GM18502 (cell line): ENCODE data around the gene RPE65.
A peak's percentile ranks its signal among the peaks of the same experiment; 100 is the strongest.
"Not testable (repeated sequence)": the region's sequence is repeated elsewhere in the genome, so short reads cannot be mapped to it uniquely, and the experiment has no call there.

Experiments used
- ATAC-seq: cut with Tn5 transposase; IDR thresholded peaks from one replicate; pipeline ENCODE4 v1.9.1; 2021; ENCODE audit warnings: mild to moderate bottlenecking; ENCODE audit not compliant: unreplicated experiment, poor library complexity

The RPE65 gene

DNA sequence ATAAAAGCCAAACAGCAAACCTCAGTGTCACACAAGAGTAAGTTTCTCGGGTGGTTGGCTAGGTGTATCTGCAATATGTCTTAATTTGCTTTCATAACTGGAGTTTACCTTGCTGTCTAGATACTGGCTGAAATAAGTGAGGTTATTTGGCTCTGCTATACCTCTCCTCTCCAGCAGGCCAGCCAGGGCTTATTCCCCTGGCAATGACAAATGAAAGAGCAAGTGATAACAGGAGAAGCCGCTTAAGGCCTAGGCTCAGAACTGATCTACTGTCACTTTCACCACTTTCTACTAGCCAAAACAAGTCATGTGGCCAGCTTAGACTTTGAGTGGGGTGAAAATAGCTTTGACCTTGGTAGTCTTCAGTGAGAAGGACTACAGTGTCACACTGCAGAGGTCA lies 4.8 kb upstream of the RPE65 start:
- peak; percentile 64 for ATAC-seq

DNA sequence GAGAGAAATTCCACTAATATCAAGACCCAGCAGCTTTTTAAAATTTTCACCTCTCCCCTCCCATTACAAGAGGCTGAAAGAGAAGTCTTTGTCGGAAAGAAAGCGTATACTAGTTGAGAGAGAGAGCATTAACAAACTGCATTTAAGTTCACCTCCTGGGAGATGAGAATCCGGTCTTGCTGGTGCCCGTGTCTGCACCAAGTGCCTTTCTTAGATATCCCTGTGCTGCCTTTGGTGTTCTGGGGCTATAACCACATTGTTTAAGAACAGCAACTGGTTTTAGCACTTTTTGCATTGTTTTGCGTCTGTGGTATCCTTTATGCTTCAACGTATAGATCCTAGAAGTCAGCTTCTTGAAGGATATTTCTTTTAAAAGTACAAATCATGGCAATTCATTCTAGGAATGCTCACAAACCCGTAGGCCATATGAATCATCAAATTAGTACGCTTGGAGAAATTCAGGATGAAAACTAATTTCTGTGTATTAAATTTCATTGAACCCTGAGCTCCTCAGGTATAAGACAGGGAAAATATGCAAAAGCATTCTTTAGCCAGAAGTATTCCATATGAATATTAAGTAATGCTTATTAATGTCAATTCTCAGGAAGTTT lies 3.4 kb upstream of the RPE65 start:
- no peak for ATAC-seq

DNA sequence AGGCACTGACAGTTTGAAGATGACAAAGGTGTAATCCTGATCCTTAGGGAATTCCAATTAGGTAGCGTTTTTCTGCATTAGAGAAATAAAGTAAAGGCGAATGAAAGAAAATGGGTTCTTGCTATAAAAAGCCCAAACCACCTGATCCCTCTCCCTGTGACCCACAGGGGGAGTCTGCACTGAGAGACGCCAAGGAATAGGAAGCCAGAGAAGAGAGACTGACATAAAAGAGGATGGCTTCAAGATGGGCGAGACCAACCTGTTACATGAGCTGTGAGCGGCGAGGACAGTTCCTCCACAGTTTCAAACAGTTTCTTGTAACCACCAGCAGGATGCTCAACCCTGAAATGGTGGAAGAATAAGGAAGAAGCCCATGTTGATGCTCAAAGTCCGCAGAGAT lies 1.4 kb downstream of the RPE65 start:
- ATAC-seq: no peak

DNA sequence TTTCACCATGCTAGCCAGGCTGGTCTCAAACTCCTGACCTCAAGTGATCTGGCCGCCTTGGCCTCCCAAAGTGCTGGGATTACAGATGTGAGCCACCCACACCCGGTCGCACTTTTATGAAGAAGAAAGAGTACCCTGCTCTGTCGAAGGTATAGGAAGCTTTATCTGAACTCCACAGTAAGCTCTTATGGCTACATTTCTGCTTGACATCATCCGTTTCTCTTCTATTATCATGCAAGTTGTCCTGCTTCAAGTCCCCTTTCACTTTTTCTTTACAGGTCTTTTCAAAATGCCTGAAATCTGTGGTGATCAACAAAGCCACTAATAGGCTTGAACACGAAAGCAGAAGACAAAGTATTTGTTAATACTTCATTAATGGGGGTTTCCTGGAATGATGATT lies 4.0 kb downstream of the RPE65 start:
- ATAC-seq: no peak

DNA sequence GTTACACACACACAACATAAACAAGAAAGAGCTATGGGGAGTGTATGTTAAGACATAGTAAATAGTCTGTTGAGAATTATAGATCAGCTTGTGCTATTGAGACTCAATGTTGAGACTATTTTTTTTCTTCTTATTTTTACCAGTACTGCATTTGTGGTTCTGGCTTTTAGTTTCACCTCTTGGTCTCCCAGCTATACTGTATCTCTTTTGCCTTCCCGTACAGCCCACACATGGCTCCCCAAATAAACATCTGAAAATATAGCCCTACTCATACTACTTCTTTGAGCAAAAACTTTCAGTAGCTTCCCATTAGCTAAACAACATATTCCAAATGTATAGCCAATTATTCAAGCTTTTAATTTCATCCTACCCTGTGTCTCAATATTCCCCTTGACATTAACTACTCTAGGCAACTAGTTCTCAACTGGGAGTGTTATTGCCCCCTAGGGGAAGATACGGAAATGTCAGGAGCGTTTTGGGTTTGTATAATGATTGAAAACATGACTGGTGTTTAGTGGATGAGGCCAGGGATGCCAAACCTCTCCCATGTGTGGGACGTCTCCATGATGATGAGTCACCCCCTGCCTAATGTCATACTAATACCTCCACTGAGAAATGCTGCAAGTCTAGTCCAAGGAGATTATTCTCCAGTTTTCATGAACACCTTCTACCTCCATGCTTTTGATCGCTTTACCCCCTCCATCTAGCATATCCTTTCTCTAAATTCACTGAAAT lies 6.8 kb downstream of the RPE65 start:
- peak; percentile 81 for ATAC-seq

DNA sequence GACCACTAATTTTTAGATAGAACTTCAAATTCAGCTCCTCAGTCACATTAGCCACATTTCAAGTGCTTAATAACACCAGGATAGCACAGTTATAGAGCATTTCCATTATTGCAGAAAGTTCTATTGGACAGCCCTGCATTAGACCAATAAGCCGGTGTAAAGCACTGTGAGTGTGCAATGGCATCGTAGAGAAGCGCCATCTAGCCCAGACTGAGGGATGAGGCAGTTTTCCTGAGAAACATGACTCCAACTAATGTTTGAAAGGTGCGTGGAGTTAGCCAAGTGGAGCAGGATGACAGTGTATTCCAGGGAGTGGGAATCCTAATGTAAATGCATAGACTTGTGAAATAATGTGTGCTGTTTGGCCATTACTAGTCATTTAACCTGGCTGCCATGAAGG lies 7.7 kb downstream of the RPE65 start:
- ATAC-seq: no peak

DNA sequence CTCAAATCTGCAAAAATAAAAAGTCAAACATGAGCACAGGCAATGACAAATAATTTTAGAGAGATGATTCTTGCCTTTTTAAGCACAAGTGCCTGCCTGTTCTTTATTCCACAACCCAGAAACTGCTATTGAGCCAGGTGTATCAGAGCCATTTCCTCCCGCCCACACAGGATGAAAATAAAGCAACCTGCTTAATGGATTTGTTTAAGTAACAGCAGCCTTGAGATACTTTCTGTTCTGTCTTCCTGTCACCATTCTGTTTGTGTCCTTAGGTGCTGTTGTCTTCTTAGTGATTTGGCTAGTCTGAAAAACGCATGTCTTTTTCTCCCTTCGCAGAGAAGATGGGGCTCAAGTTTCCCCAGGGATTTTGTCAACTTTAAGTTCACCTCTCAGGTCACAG lies 11.4 kb downstream of the RPE65 start:
- ATAC-seq: no peak

DNA sequence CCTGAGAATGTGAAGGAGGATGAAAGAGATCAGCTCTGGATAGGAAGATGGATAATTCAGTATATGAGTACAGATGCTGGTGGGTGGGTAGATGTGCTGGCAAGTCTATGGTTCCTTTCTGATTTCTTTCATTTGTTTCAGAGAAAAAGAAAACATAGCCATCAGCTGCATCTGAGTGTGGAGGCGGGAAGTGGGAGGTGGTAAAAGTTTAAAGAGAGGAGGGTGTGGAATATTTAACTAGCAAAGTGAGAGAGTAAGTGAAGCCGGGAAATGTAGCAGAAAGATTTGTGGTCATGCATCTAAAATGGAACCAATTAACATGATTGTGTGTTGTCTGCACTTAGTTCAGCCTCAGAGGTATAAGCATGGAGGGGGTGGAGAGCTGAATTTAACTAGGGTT lies 16.4 kb downstream of the RPE65 start:
- ATAC-seq: no peak

DNA sequence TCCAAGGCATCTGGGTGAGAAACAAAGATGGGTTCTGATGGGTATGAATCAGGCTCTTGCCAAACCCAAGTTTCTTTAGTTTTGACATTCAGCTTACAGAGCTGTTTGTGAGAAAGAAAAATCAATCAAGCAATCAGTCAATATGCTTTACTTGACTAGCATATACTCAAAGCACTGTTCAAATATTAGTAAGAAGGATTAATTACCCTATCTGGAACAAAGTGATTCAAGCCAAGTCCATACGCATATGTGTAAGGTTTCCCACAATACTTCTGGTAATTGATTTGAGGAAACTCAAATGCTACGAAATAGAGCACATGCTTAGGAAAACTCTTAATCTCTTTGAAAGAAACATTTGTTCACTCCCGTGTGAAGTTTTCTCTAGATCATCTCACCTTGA lies 18.7 kb downstream of the RPE65 start:
- ATAC-seq: no peak

DNA sequence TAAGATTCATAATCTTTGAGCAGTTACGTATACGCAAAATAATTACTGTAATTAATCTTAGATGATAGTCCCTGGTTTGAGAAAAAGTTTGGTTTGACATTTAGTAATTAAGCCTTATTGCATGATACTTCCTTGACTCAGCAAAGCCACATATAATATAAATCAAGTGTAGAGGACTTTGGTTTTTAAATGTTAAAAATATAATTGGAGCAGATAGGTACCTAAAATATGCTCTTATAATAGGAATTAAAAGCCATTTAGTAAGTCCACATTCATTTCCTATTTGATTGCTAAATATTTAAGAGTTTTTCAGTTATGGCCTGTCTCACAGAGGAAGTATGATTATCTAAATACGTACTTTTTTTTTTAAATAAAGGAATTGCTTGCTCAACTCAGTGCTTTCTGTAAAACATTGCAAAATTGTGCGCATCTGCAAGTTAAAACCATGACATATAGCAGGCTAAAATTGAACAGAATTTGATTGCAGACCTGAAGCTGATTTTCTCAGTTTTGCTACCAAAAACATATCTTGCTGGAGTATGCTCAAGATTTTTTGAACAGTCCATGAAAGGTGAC lies 20.4 kb downstream of the RPE65 start:
- ATAC-seq: no peak

DNA sequence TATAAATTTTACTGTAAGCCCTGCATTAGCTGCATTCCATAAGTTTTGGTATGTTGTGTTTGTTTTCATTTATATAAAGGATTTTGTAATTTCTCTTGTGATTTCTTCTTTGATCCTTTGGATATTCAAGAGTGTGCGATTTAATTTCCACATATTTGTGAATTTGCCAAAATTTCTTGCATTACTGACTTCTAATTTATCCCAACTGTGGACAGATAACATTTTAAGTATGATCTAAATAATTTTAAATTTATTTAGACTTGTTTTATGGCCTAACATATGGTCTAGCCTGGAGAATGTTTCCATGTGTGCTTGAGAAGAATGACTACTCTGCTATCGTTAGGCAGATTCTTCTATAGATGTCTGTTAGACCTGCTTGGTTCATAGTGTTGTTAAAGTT lies 23.2 kb downstream of the RPE65 start:
- no peak for ATAC-seq

DNA sequence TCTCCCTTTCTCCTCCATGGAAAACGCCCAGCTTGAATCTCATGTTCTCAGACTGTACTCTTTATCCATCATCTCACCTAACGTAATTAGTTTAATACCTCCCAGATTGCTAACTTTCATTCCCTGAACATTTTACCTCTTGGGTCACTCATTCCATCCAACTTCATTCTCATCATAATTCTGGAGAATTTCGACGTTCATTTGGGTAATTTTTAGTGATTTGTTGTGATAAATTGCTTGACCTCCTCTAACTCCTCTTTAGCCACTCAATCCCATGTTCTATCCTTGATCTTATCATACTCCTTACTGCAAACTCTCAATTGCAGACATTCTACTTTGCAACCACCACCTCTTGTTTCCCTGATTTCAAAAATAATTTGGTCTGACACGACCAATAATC lies 28.4 kb downstream of the RPE65 start:
- no peak for ATAC-seq

DNA sequence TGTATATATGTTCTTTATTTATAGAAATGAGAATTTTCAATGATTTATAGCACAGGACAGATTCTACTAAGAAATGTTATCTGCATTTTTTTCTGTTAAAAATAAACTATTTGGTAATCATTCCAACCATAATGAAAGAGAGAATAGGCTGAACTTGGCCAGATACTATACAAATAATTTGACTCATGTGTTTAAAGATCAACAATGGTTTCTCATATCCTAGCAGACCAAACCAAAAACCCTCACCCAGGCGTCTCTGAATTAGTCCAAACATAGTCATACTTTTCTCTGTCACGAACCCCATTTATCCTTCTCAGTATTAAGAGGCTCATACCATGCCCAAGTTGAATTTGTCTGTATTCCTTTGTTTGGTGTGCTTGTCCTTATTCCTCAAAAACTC lies 40.3 kb downstream of the RPE65 start:
- ATAC-seq: no peak

DNA sequence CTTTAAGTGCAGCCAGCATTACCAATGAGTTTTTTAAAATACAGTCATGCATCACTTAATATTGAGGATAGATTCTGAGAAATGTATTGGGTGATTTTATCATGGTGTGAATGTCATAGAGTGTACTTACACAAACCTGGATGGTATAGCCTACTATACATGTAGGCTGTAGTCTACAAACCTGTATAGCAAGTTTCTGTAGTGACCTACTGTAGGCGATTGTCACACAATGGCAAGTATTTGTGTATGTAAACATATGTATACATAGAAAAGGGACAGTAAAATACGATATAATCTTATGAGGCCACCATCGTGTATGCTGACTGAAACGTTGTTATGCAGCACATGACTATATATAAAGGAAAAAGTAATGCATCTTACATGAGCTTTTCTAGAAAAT lies 48.2 kb downstream of the RPE65 start:
- ATAC-seq: no peak

DNA sequence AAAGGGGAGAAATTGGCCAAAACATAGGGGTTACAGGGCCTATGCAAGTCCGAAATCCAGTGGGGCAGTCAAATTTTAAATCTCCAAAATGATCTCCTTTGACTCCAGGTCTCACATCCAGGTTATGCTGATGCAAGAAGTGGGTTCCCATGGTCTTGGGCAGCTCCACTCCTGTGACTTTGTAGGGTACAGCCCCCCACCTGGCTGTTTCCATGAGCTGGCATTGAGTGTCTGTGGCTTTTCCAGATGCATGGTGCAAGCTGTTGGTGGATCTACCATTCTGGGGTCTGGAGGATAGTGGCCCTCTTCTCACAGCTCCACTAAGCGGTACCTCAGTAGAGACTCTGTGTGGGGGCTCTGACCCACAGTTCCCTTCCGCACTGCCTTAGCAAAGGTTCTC lies 54.2 kb downstream of the RPE65 start:
- ATAC-seq: not testable (repeated sequence)

DNA sequence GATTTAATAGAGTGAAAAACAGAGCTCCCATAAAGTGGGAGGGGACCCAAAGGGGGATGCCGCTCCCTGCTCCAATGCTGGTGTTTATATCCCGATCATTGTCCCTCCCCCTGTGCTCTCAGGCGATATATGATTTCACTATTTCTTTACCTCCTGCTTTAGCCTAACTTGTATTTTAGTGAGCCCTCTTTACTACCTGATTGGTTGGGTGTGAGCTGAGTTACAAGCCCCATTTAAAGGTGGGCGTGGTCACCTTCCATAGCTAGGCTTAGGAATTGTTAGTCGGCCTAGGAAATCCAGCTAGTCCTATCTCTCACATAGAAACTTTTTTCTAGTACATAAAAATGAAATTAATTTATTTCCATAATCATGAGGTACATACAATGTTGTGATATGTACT lies 57.3 kb downstream of the RPE65 start:
- ATAC-seq: not testable (repeated sequence)

DNA sequence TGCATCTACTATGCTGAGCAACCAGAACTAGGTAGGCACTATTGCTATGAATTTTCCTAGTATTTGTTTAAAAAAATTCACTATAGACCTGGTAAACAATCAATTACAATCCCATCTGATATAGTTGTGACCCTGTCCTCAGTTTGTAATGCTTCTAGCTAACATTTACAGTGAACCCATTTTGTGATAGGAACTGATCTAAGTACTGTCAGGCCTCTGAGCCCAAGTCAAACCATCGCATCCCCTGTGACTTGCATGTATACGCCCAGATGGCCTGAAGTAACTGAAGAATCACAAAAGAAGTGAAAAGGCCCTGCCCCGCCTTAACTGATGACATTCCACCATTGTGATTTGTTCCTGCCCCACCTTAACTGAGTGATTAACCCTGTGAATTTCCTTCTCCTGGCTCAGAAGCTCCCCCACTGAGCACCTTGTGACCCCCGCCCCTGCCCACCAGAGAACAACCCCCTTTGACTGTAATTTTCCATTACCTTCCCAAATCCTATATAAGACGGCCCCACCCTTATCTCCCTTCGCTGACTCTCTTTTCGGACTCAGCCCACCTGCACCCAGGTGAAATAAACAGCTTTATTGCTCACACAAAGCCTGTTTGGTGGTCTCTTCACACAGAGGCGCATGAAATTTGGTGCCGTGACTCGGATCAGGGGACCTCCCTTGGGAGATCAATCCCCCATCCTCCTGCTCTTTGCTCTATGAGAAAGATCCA lies 63.8 kb downstream of the RPE65 start:
- ATAC-seq: not testable (repeated sequence)

DNA sequence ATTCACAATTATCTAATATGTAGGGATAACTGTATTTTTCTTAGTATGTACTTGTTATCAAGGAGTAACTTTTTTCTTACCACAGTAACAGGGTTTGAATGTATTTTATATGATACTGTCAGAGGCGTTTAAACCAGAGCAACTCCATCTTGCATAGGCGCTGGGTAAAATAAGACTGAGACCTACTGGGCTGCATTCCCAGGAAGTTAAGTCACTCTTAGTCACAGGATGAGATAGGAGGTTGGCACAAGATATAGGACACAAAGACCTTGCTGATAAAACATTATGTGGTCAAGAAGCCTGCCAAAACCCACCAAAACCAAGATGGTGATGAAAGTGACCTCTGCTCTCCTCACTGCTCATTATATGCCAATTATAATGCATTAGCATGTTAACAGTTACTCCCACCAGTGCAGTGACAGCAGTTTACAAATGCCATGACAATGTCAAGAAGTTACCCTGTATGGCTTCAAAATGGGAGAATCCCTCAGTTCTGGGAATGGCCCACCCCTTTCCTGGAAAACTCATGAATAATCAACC lies 64.8 kb downstream of the RPE65 start:
- no peak for ATAC-seq

DNA sequence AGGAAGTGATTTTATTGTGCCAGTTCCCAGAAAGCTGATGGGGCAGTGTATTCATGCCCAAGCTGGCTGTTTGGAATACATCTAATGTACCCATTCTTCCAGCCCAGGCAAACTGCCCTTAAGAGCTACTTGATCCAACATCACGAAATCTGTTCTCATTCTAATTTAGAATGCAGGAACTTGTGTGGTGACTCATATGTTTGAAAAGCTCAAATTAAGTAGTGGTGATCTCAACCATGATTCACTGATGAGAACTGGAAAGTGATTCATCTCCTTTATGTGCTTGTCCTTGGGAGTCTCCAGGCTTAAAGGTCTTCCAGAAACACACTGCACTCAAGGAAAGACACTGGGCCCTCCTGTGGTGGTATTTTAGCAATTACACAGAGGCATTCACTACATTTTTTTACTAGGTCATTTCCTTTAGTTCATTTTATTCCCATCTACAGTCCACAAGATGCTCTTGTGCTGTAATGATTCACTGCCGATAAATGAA lies 65.4 kb downstream of the RPE65 start:
- no peak for ATAC-seq

DNA sequence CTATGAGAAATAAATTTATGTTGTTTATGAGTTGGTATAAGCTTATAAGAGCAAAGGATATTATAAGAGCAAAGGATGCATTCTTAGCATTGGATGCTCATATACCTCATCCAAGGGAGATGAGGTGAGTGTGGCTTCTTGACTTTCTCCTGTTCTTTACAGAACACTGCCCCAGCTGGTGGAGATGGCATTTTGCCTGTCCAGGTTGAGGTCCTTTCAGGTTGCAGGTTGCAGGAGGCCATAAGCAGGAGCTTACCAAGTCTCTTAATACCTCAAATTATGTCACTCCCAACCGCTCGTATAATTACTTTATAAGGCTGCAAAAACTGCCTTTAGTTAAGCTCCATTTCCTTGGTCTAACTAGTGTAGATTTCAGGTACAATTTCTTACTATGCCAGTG lies 66.7 kb downstream of the RPE65 start:
- ATAC-seq: no peak

DNA sequence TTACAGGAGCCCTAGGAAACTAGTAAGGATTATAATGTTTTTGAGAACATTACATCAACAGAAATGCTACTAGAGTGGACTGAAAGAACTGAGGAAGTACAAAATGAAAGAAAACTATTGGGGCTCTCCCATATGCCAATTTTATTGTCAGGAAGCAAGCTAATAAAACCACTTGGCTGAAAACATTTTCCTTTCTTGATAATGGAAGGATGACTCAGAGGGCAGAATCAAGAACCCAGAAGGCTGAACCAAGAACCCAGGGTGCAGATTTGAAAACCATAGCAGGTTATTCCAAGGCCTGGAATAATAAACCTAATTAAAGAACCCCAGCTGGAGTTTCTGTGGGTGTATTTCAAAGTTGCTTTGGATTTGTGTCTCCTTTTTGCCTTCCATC lies 70.7 kb downstream of the RPE65 start:
- ATAC-seq: no peak
